C4-2B (cell line): ENCODE data around the gene PLCB2.

Experiments
- CTCF ChIP-seq: fragments of 450-650 bp; conservative IDR thresholded peaks from 2 replicates; pipeline ENCODE4 v1.5.1; 2017; ENCODE audit warnings: mild to moderate bottlenecking
- ZFX ChIP-seq: fragments of 450-650 bp; IDR thresholded peaks from 2 replicates; pipeline ENCODE4 v1.6.1; 2017

- TF ChIP-seq CTCF (no peak), ZFX (no peak)
Measured at GRCh38 chr15:40333922-40334492, 26.3 kb upstream of the PLCB2 start.
